ENCODE data around the gene ANKHD1.

- TF ChIP-seq BHLHE40 (IDR thresholded peaks at IDR 0.05; ENCODE audit: borderline replicate concordance) (no peak), PKNOX1 (IDR thresholded peaks at IDR 0.05) (peak; percentile 22; the same call in 1 of the 2 replicates), FOXA1 (IDR thresholded peaks at IDR 0.05) (no peak), SUZ12 (IDR thresholded peaks at IDR 0.05) (no peak), SP1 (IDR thresholded peaks at IDR 0.05) (no peak), FOXM1 (IDR thresholded peaks at IDR 0.05; ENCODE audit: borderline replicate concordance) (no peak)
Observed at GRCh38 chr5:140576776-140577201, 175.2 kb downstream of the ANKHD1 start.
